ENCODE data around the gene FAM110A.
"Not testable (repeated sequence)": the region's sequence is repeated elsewhere in the genome, so short reads cannot be mapped to it uniquely, and the experiment has no call there.

Gene FAM110A

GRCh38 chr20:824490-824889 is 9.0 kb upstream of the FAM110A start:
- no peak for DNase-seq

GRCh38 chr20:824916-825315 is 8.6 kb upstream of the FAM110A start:
- no peak for DNase-seq

GRCh38 chr20:825710-826421 is 7.6 kb upstream of the FAM110A start:
- DNase-seq = no peak

GRCh38 chr20:826695-827323 is 6.7 kb upstream of the FAM110A start:
- DNase-seq = no peak

GRCh38 chr20:827981-828380 is 5.5 kb upstream of the FAM110A start:
- DNase-seq = not testable (repeated sequence)

- DNase-seq = no peak
Measured at GRCh38 chr20:828987-829386, 4.5 kb upstream of the FAM110A start.

- no peak for DNase-seq
Measured at GRCh38 chr20:829551-829950, 4.0 kb upstream of the FAM110A start.

- no peak for DNase-seq
Measured at GRCh38 chr20:830011-830521, 3.4 kb upstream of the FAM110A start.

GRCh38 chr20:831251-831650 is 2.3 kb upstream of the FAM110A start:
- no peak for DNase-seq

GRCh38 chr20:831956-832355 is 1.6 kb upstream of the FAM110A start:
- no peak for DNase-seq

GRCh38 chr20:833121-833449 is 430 bp upstream of the FAM110A start:
- DNase-seq = no peak

GRCh38 chr20:834151-834746 is 734 bp downstream of the FAM110A start:
- no peak for DNase-seq

GRCh38 chr20:835608-836045 is 2.1 kb downstream of the FAM110A start:
- DNase-seq = no peak

- no peak for DNase-seq
Measured at GRCh38 chr20:836190-836589, 2.7 kb downstream of the FAM110A start.

GRCh38 chr20:839015-839414 is 5.5 kb downstream of the FAM110A start:
- no peak for DNase-seq

- no peak for DNase-seq
Measured at GRCh38 chr20:839626-840025, 6.1 kb downstream of the FAM110A start.

- no peak for DNase-seq
Measured at GRCh38 chr20:840503-840857, 7.0 kb downstream of the FAM110A start.

- DNase-seq = peak; percentile 48
Measured at GRCh38 chr20:840858-841567, 7.5 kb downstream of the FAM110A start.

- no peak for DNase-seq
Measured at GRCh38 chr20:841568-842546, 8.3 kb downstream of the FAM110A start.

- DNase-seq = no peak
Measured at GRCh38 chr20:842547-842940, 9.0 kb downstream of the FAM110A start.

- DNase-seq = no peak
Measured at GRCh38 chr20:843912-844311, 10.4 kb downstream of the FAM110A start.

GRCh38 chr20:844473-845225 is 11.1 kb downstream of the FAM110A start:
- peak; percentile 78 for DNase-seq
